GM12892 (cell line): Measurements from ENCODE around the gene CGNL1.

ENCODE experiments used
- POLR2A ChIP-seq: IDR thresholded peaks from 2 replicates; pipeline ENCODE4 v1.6.1; 2011; ENCODE audit warnings: low read depth, low read length, control low read depth
- POLR2AphosphoS5 ChIP-seq: IDR thresholded peaks from 2 replicates; pipeline ENCODE4 v1.6.1; 2011; ENCODE audit warnings: low read depth, low read length, control low read depth

DNA sequence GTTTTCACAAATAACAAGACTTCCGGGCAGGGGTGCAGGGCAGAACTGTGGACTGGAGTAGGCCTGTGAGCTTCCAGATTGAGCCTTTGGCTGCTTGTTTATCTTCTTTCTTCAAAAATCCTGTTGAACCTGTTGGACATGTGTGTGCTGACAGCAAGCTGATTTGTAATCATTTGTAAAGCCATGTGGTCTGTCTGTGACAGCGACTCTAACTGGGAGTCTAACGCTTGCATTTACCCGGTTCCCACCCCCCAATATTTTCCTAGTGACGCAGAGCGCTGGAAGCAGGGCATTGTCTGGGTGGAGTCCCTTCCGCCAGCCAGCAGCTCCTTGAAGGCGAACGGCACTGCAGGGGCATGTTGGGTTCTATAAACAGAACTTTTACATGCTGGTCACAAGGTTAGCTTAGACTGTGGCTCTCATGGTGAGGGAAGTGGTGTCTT is 129.7 kb downstream of the CGNL1 start:
- TF ChIP-seq POLR2A = no peak
- no peak for TF ChIP-seq POLR2AphosphoS5
